ENCODE measurements around the gene AKNAD1. TPM values are rescaled to one million over a fixed set of nuclear protein-coding genes. Genes with fewer than 3 reads are reported as not detected.

The AKNAD1 gene
- total and polyA plus RNA-seq, 2 of the 8 experiments (the other 6 are each of a cell fraction or from before 2014, with no cell fraction given), result not detected

DNA sequence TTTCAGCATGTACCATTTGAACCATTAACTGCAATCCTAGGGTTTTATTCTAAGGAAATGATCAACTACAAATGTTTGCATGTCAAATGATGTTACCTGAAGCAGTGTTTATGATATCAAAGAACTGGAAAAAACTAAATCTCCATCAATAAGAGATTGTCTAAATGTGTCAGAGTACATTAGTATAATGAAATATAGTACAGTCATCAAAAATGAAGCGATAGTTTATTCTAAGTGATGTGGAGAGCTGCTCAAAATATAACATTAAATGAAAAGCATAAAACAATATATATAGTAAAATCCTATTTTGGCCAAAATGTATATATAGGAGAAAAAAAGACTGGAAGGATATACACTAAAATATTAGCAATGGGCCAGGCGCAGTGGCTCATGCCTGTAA is 24.0 kb downstream of the AKNAD1 start:
- TF ChIP-seq, protein P1, sequence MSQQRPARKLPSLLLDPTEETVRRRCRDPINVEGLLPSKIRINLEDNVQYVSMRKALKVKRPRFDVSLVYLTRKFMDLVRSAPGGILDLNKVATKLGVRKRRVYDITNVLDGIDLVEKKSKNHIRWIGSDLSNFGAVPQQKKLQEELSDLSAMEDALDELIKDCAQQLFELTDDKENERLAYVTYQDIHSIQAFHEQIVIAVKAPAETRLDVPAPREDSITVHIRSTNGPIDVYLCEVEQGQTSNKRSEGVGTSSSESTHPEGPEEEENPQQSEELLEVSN (IDR thresholded peaks at IDR 0.05), result no peak
- TF ChIP-seq CTBP2 (IDR thresholded peaks at IDR 0.05; ENCODE audit: borderline replicate concordance, insufficient read depth, insufficient read length, low read length), result no peak
- no peak for TF ChIP-seq CHD2 (IDR thresholded peaks at IDR 0.05; ENCODE audit: low read length)
- TF ChIP-seq POU5F1 (IDR thresholded peaks at IDR 0.05; ENCODE audit: low read depth, low read length), result no peak
- TF ChIP-seq ASH2L (IDR thresholded peaks at IDR 0.05; ENCODE audit: low read length), result no peak
- TF ChIP-seq RFX5 (IDR thresholded peaks at IDR 0.05; ENCODE audit: borderline replicate concordance, low read depth, low read length), result no peak
- TF ChIP-seq GTF2F1 (IDR thresholded peaks at IDR 0.05; ENCODE audit: borderline replicate concordance, low read depth, low read length), result no peak
- TF ChIP-seq EZH2 (IDR thresholded peaks at IDR 0.05; ENCODE audit: low read depth, low read length, severe bottlenecking), result no peak
- no peak for TF ChIP-seq YY1 (IDR thresholded peaks at IDR 0.05; ENCODE audit: low read depth, low read length)
- TF ChIP-seq SUZ12 (IDR thresholded peaks at IDR 0.05; ENCODE audit: low read length), result no peak
- ChIA-PET POLR2A (ENCODE audit: partially characterized antibody) (no interaction called here), CTCF (ENCODE audit: partially characterized antibody) (interaction anchor here (1.7 kb wide), 1 partner anchor 66 kb away, joined by 5 read pairs; no protein-coding TSS in a partner anchor)
- Histone ChIP-seq H3K27me3 (replicated peaks in 1 of 4; ENCODE audit: control insufficient read depth in 3 of 4, extremely low read depth in 1 of 4, insufficient read depth in 3 of 4, low read length in 3 of 4) (no peaks in the 10 kb centered on the region), H3K4me2 (ENCODE audit: insufficient read depth in 1 of 2, low read depth in 2 of 2, low read length in 2 of 2) (no peak overlapping the region), H2BK5ac (ENCODE audit: low read depth, low read length) (no peak overlapping the region), H2BK12ac (ENCODE audit: low read depth, low read length) (no peak overlapping the region), H3K56ac (replicated peaks; ENCODE audit: insufficient read length, low read depth, low read length) (no peak overlapping the region), H4K8ac (ENCODE audit: extremely low read depth, insufficient read depth, low read length) (no peak overlapping the region), H4K20me1 (replicated peaks in 1 of 2; ENCODE audit: control insufficient read depth in 1 of 2, insufficient read depth in 2 of 2, low read length in 2 of 2) (no peaks in the 10 kb centered on the region), H3K9ac (replicated peaks in 1 of 4; ENCODE audit: extremely low read depth in 1 of 4, low read depth in 3 of 4, low read length in 3 of 4) (no peak overlapping the region), H2AFZ (ENCODE audit: low read length) (no peak overlapping the region), H3K4me1 (replicated peaks in 1 of 4; ENCODE audit: control insufficient read depth in 3 of 4, insufficient read depth in 4 of 4, low read length in 3 of 4) (peaks cover 0 to 3% (median 2%) of the 10 kb centered on the region in 4 experiments; a peak in 3 of 7 replicates), H3K18ac (ENCODE audit: extremely low read depth, low read length) (no peak overlapping the region), H3K4me3 (ENCODE audit: extremely low read depth in 1 of 4, insufficient read depth in 2 of 4, low read depth in 3 of 4, low read length in 4 of 4) (no peak overlapping the region), H2BK120ac (replicated peaks; ENCODE audit: low read depth, low read length) (no peak overlapping the region), H3K14ac (ENCODE audit: insufficient read length) (no peak overlapping the region), H2BK20ac (ENCODE audit: low read length) (no peak overlapping the region), H2AK5ac (ENCODE audit: low read depth, low read length) (no peak overlapping the region), H2BK15ac (ENCODE audit: low read length) (no peak overlapping the region), H3K23me2 (ENCODE audit: low read depth, low read length) (no peaks in the 10 kb centered on the region), H3K36me3 (ENCODE audit: control insufficient read depth in 2 of 4, insufficient read depth in 4 of 4, low read length in 3 of 4) (no peaks in the 10 kb centered on the region), H3K27ac (ENCODE audit: low read depth, low read length) (no peak overlapping the region), H3K23ac (ENCODE audit: insufficient read length) (no peak overlapping the region), H4K91ac (replicated peaks; ENCODE audit: insufficient read length, low read length) (no peak overlapping the region), H3K9me3 (ENCODE audit: insufficient read depth in 2 of 2, low read depth in 1 of 2, low read length in 1 of 2) (no peaks in the 10 kb centered on the region), H3K4ac (replicated peaks; ENCODE audit: insufficient read length, low read depth, low read length) (no peak overlapping the region), H3K79me1 (ENCODE audit: low read depth, low read length) (no peaks in the 10 kb centered on the region), H3K79me2 (ENCODE audit: control insufficient read depth in 1 of 2, insufficient read depth in 2 of 2, low read length in 2 of 2) (no peaks in the 10 kb centered on the region), H4K5ac (ENCODE audit: insufficient read length, low read depth, low read length) (no peak overlapping the region)
- DNase-seq (ENCODE audit: low read depth in 1 of 2, low spot score in 2 of 2) (no peak), FAIRE-seq (no peak)
- 94% methylated on average over 2 of the region's 2 CpGs; no CpG with 5 or more reads in 1 of the 2 experiments for WGBS, 2 experiments (ENCODE audit: extremely low coverage in 1 of 2, insufficient coverage in 1 of 2, insufficient read length in 1 of 2, insufficient replicate concordance in 2 of 2, low coverage in 1 of 2, low lambda C conversion rate in 2 of 2, missing lambda C conversion rate in 1 of 2)
